GM19455 (cell line): ENCODE measurements around the gene STAMBPL1.
A peak's percentile ranks its signal among the peaks of the same experiment; 100 is the strongest.
"Not testable (repeated sequence)": the region's sequence is repeated elsewhere in the genome, so short reads cannot be mapped to it uniquely, and the experiment has no call there.

ENCODE experiments used
- ATAC-seq: cut with Tn5 transposase; IDR thresholded peaks from one replicate; pipeline ENCODE4 v1.9.1; 2021; ENCODE audit not compliant: unreplicated experiment

STAMBPL1 gene

DNA sequence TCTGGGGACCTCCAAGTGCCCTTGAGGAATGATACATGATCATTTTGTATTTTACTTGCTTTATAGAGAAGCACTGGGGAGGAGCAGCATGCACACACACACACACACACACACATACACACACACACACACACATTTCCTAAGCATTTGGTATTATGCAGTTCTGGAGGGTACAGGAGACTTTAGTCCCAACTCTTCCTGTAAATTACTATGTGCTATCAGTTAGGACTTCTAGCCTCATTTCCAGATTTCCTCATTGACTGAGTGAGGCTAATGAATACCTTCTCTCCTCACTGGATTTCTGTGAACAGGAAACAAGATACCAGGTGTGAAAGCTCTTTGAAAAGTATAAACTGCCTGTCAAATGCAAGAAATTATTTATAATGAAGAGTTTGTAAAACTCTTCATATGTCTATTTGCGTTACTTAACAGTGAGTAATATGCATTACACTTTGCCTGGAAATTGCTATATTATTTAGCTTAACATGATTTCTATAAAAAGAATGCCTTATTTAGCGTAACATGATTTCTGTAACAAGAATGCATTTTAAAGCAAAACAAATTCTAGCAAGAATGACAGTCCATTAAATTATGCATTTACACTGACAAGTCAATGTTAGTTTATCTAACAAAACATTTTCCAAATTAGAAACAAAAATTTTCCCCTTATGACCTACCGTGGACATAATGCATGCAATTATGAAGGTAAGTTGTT lies 38.3 kb downstream of the STAMBPL1 start:
- no peak for ATAC-seq

DNA sequence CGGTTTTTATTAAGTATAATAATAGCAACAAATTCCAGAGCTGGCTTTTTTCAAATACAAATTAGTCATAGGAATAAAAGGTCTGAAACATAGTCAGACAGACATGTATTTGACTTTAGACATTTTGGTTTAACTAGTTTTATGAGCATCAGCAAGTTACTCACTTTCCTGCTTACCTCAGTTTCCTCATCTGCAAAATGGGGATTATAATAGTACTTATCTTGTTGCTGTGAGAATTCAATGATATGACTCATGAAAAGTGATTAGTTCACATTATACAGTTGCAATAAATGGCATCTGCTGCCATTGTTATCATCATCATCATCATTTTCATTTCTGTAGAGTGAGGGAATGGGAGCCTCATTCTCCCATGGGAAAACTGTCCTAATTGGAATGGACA lies 39.0 kb downstream of the STAMBPL1 start:
- no peak for ATAC-seq

DNA sequence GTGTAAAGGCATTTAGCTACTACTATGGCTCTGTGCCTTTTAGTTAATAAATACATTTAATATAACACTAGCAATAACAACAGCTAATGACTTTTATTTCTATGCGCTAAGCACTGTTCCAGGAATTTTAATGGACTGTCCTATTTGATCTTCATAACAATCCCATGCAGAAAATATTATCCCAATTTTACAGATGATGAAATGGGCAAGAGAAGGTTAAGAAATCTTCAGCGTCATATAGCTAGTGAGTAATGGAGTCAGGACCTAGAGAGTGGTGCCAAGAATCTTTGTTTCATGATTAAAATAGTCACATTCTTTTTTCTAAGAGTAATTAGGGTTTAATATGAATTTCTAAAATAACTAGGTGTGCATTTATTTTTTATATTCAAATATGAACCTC lies 40.2 kb downstream of the STAMBPL1 start:
- ATAC-seq: no peak

DNA sequence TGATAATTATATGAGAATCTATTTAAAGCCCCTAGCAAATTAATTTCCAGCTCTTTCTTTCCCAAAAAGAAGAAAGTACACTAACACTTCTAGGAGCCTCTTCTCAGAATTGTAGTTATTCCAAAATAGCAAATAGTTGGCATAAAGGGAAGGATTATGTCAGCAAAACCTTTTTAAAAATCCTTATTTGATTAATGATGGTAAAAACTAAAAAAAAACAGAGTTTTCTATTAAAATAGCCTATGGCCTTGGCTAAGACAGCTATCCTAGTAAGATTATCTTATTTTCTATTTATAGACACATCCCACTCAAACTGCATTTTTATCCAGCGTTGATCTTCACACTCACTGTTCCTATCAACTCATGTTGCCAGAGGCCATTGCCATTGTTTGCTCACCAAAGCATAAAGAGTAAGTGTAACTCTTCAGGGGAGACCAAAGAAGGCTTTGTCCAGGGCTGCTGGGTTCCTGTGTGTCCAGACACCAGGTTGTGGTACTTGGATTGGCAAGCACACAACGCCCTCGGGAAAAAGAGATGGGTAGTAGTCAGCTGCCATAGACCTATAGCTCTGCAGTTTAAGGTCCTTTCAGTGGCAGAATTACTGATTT lies 41.0 kb downstream of the STAMBPL1 start:
- ATAC-seq: no peak

DNA sequence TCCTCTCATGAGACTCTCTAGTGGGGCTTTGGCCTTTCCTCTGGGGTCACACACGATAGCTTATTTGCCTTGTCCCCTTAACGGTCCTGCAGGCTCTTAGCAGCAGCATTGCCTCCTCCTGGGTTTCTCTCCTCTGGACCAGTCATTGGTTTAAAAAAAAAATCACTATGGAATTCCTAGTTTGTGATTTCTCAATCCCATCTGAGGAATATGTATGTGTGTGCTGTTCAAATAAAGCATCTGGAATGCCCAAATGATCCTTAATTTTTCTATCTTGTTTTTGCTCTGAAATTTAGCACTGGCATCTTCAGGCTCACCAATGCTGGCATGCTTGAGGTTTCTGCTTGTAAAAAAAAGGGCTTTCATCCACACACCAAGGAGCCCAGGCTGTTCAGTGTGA lies 42.0 kb downstream of the STAMBPL1 start:
- no peak for ATAC-seq

DNA sequence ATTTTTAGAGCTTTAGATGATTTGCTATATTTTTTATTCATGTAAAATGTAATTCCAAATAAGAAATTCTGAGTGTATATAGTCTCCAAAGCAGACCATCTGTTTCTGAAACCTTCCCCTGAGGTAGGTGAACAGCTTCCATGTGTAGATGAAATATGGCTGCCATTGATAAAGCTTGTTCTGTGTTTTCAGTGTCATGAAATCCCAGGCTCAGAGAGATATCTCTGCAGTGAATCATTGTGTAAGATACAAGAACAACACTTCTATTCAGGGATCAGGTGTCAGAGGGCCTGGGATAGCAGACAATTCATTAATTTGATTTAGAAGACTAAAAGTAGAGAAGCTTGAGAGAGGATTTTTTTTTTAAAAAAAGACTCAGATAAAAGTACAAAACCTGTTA lies 43.5 kb downstream of the STAMBPL1 start:
- no peak for ATAC-seq

- no peak for ATAC-seq
Measured at GRCh38 chr10:88926566-88927415, 46.7 kb downstream of the STAMBPL1 start.

GRCh38 chr10:88927416-88927690 lies 47.3 kb downstream of the STAMBPL1 start:
- ATAC-seq: no peak

DNA sequence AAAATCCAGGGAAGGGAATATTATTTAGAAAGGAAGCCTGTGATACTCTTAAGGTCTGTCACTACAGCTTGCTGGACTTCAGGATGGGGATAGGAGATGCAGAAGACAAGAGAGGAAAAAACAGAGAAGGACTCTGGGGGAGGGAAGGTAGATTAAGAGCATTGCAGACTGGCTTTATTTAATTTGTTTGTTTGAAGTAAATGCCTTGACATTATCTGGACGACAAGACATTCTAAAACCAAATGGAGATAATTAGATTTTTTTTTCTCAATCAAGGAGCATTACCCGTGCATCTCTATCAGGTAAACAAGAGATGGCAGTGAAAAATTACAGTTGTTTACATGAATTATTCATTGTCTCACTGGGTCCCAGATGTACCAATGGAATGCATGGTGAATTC lies 48.2 kb downstream of the STAMBPL1 start:
- no peak for ATAC-seq

- no peak for ATAC-seq
Measured at GRCh38 chr10:88931548-88931947, 51.5 kb downstream of the STAMBPL1 start.

- ATAC-seq: not testable (repeated sequence)
Measured at GRCh38 chr10:88932029-88932428, 52.0 kb downstream of the STAMBPL1 start.

- peak; percentile 58 for ATAC-seq
Measured at GRCh38 chr10:88932539-88933256, 52.7 kb downstream of the STAMBPL1 start.

- no peak for ATAC-seq
Measured at GRCh38 chr10:88933564-88933963, 53.5 kb downstream of the STAMBPL1 start.

DNA sequence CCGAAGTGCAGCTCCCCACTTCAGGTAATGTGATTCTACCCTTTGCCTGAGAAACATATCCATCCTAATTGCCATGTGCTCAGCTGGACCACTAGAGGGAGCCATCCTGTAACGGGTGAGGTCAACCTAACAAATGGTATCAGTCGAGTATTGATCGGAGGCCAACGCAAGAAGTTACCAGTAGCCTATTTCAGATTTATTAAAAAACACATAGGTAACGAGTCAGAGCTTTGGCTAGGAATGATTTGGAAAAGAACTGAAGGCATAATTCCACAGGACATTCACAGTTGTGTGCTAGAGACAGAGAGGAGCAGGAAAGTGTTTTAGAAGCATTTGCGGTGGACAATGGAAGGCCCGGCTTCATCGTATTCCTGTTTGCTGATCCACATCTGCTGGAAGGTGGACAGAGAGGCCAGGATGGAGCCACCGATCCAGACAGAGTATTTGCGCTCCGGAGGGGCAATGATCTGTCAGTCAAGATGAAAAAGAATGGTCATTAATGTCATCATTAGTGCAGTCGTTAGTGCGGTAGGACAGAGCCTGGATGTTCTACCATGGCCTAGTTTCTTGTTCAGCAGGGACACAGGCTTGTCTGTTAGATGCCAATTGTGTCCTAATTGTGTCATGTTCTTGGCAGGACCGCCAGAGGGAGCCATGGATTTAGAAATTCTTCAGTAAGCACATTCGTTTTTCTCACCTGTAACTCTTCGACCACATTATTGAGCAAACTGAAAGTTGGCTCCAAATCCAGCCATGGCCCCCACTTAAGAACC lies 55.0 kb downstream of the STAMBPL1 start:
- ATAC-seq: peak; percentile 42

GRCh38 chr10:88936656-88937055 lies 56.6 kb downstream of the STAMBPL1 start:
- no peak for ATAC-seq

DNA sequence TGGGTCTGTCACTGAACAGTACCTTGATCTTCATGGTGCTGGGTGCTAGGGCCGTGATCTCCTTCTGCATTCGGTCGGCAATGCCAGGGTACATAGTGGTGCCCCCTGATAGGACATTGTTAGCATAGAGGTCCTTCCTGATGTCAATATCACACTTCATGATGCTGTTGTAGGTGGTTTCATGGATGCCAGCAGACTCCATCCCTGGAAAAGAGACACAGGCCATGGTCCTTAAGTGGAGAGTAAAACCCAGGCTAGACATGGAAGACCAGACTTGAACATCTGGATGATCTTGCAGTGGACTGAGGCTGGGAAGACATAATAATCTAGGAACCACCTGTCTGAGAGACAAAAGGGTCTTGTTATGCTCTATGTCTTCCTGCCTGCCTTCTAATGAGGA lies 58.0 kb downstream of the STAMBPL1 start:
- no peak for ATAC-seq

GRCh38 chr10:88938938-88939337 lies 58.9 kb downstream of the STAMBPL1 start:
- no peak for ATAC-seq

GRCh38 chr10:88941026-88941425 lies 61.0 kb downstream of the STAMBPL1 start:
- ATAC-seq: no peak

GRCh38 chr10:88943778-88944177 lies 63.7 kb downstream of the STAMBPL1 start:
- ATAC-seq: no peak

GRCh38 chr10:88944813-88945212 lies 64.8 kb downstream of the STAMBPL1 start:
- no peak for ATAC-seq

- no peak for ATAC-seq
Measured at GRCh38 chr10:88946200-88946599, 66.2 kb downstream of the STAMBPL1 start.
